GM12878 (cell line): ENCODE data around the gene ZNF3. TPM values are rescaled to one million over a fixed set of nuclear protein-coding genes. Genes with fewer than 3 reads are reported as not detected.

Source experiments
- ATAC-seq: fragments of 200-7000 bp; cut with Tn5 transposase; 3 replicates; pipeline ENCODE4 v1.9.1; 2020; ENCODE audit warnings: mild to moderate bottlenecking, moderate library complexity
- BruUV-seq: library from RNA; stranded (reverse); fragments of 400-500 nt; replicated peaks from 2 replicates; lab custom pipeline; 2021; lab: Mats Ljungman, UMichigan
- CTCF ChIA-PET: fragments of 300-600 bp; sonication (Branson Sonifier 250); formaldehyde crosslinking; extraction: SDS; loops from one replicate; lab custom pipeline; 2021; ENCODE audit warnings: inconsistent platforms; lab: Yijun Ruan, JAX
- POLR2A ChIA-PET: fragments of 350-600 bp; formaldehyde crosslinking; extraction: SDS; loops from one replicate; lab custom pipeline; 2021; ENCODE audit warnings: inconsistent platforms; lab: Charles Lee
- RAD21 ChIA-PET: fragments of 300-600 bp; sonication (Branson Sonifier 250); formaldehyde crosslinking; loops from one replicate; lab custom pipeline; 2023; ENCODE audit warnings: antibody characterized with exemption; ENCODE audit not compliant: unreplicated experiment; lab: Charles Lee
- SMC1A ChIA-PET: fragments of 300-600 bp; sonication (Branson Sonifier 250); formaldehyde crosslinking; loops from one replicate; lab custom pipeline; 2023; ENCODE audit not compliant: unreplicated experiment, uncharacterized antibody; lab: Charles Lee
- DNase-seq: peaks from one replicate; pipeline ENCODE4 v3.0.0-alpha.2; 2011; ENCODE audit warnings: low read depth, low spot score
- FAIRE-seq: peaks from 3 replicates; lab custom pipeline; 2011; peaks lifted over from hg19 to GRCh38; lab: Jason Lieb, UNC
- H2AFZ ChIP-seq: 2 replicates; pipeline ENCODE4 v1.6.0; 2011; ENCODE audit warnings: low read depth, low read length, control low read depth; ENCODE audit not compliant: control insufficient read depth
- H3K27ac ChIP-seq: 2 replicates; pipeline ENCODE4 v1.5.1; 2011; ENCODE audit warnings: control low read depth; ENCODE audit not compliant: control insufficient read depth, insufficient read depth
- H3K27me3 ChIP-seq, 2 experiments: replicated peaks in 1 of 2; 2 replicates each; pipeline versions ENCODE4 v1.6.0 to v1.6.1; 2011; ENCODE audit warnings: low read length in 1 of 2; ENCODE audit not compliant: control insufficient read depth in 2 of 2, insufficient read depth in 2 of 2
- H3K36me3 ChIP-seq, 2 experiments: 2 replicates each; pipeline ENCODE4 v1.5.1; 2011; ENCODE audit warnings: low read length in 1 of 2; ENCODE audit not compliant: control insufficient read depth in 2 of 2, insufficient read depth in 2 of 2
- H3K4me1 ChIP-seq: 2 replicates; pipeline ENCODE4 v1.6.1; 2011; ENCODE audit warnings: mild to moderate bottlenecking, low read length, moderate library complexity, mixed read lengths; ENCODE audit not compliant: control insufficient read depth, insufficient read depth
- H3K4me2 ChIP-seq: 2 replicates; pipeline ENCODE4 v1.6.0; 2011; ENCODE audit warnings: control low read depth; ENCODE audit not compliant: control insufficient read depth, insufficient read depth
- H3K4me3 ChIP-seq: fragments of 200-600 bp; sonication (generic); 2 replicates; pipeline ENCODE4 v1.5.1; 2016
- H3K79me2 ChIP-seq: 2 replicates; pipeline ENCODE4 v1.6.0; 2011; ENCODE audit warnings: low read length; ENCODE audit not compliant: control insufficient read depth, insufficient read depth
- H3K9ac ChIP-seq: 2 replicates; pipeline ENCODE4 v1.8.0; 2011; ENCODE audit warnings: low read length, control low read depth, mixed read lengths; ENCODE audit not compliant: control insufficient read depth, insufficient read depth
- H3K9me3 ChIP-seq: replicated peaks from 3 replicates; pipeline ENCODE4 v1.5.1; 2011; ENCODE audit warnings: mild to moderate bottlenecking, low read length; ENCODE audit not compliant: control insufficient read depth, insufficient read depth
- H4K20me1 ChIP-seq: 2 replicates; pipeline ENCODE4 v1.6.0; 2011; ENCODE audit not compliant: control insufficient read depth, insufficient read depth
- NFIC ChIP-seq: IDR thresholded peaks from 2 replicates; pipeline ENCODE4 v1.6.1; 2012; ENCODE audit warnings: low read depth, mild to moderate bottlenecking, inconsistent platforms, low read length, moderate library complexity
- POLR2AphosphoS5 ChIP-seq: IDR thresholded peaks from 2 replicates; pipeline ENCODE4 v1.6.1; 2011; ENCODE audit warnings: mild to moderate bottlenecking, low read length, inconsistent platforms
- RFX5 ChIP-seq: IDR thresholded peaks from 2 replicates; pipeline ENCODE4 v1.6.1; 2011; ENCODE audit warnings: low read depth, low read length, improper control_type of control experiment
- YY1 ChIP-seq: IDR thresholded peaks from 2 replicates; pipeline ENCODE4 v1.6.1; 2011; ENCODE audit warnings: low read depth, mild to moderate bottlenecking, low read length
- WGBS: methylation state at CpG from one replicate; pipeline ENCODE4 v1.1.6; 2016; ENCODE audit warnings: low lambda C conversion rate; ENCODE audit not compliant: insufficient replicate concordance, insufficient coverage; ENCODE audit errors: missing lambda C conversion rate; 5-methylcytosine and 5-hydroxymethylcytosine counted together
- in situ Hi-C: fragments of 300-500 bp; cut with MboI; formaldehyde crosslinking; loops from 9 replicates; pipeline ENCODE4 v1.14.3; 2018; ENCODE audit warnings: mixed read lengths
- intact Hi-C: fragments of 100-400 bp; cut with micrococcal nuclease; formaldehyde crosslinking; loops from one replicate; pipeline ENCODE4 v1.14.2; 2022; ENCODE audit not compliant: unreplicated experiment
- polyA plus RNA-seq, 11 experiments: library from polyadenylated mRNA; depleted of rRNA in 4 of 11; unstranded in 6 of 11; stranded (reverse) in 5 of 11; fragments of >200 nt; fragmentation: Nextera tagmentation in 4 of 11; fragmentation: Illumina TruSeq in 1 of 11; extraction: Ambion mirVana in 4 of 11; extraction: Trizol in 1 of 11; gene quantifications; 1 replicate in 1 of 11; 2 replicates in 10 of 11; pipeline versions ENCODE4 v1.2.1 to v1.2.3, GENCODE V29; 2011 to 2016; ENCODE audit warnings: inconsistent platforms in 2 of 11, missing spikeins in 2 of 11, low read depth in 1 of 11
- total RNA-seq, 4 experiments: library from RNA; depleted of rRNA in 3 of 4; stranded (reverse); fragments of >200 nt in 3 of 4; fragmentation: Illumina TruSeq in 1 of 4; extraction: Trizol in 1 of 4; gene quantifications; 2 replicates each; pipeline versions ENCODE4 v1.2.1 to v1.2.3, GENCODE V29; 2013 to 2021

Gene ZNF3
- total and polyA plus RNA-seq, 10 of the 15 experiments (the other 5 are each of a cell fraction or from before 2014, with no cell fraction given), result 17.2 to 37.4 (median 29.4) TPM

DNA sequence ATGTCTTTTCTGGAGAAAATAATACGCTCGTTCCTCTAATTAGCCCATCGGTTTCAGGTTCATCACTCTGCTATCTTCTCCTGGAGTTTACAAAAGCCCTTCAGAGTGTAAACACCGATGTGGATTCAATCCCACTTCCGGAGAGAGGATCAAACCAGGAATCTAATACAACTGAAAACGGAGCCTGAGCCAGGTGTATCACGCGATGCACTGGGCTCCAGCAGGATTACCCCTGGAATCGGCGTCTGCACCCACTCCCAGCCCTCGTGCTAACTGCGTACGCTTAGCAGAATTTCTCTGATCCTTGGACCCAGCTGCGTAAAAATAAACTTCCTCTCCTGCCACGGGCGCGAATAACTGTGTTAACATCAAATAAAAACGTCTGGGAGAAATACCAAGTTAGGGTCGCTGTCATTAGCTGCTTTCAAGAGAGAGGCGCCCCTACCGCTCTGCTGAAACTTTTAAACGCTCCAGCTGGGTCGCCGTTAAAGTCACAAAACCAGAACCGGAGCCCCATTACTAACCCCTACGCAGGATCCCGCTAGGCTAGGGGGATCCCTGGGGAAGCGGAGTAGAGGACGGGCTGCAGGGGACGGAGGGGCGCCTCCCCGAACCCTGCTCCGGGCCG is 502 bp downstream of the ZNF3 start:
- in situ Hi-C loops (no loop called here), intact Hi-C loops (loop anchor here (1.0 to 10.0 kb wide), 3 partner anchors 64 to 166 kb away; partner anchors contain the start of genes TRIM4 and ZKSCAN1)
- 6% methylated on average over 34 of the region's 34 CpGs for WGBS
- H3K9me3 ChIP-seq, result no peaks in the 10 kb centered on the region; the same call in 2 of the 3 replicates
- peak overlapping the region; percentile 88 for H3K4me3 ChIP-seq
- RAD21 ChIA-PET, result interaction anchor here (1.4 kb wide), 1 partner anchor 83 kb away, joined by 3 read pairs; no protein-coding TSS in a partner anchor
- H3K79me2 ChIP-seq, result peaks cover 41% of the 10 kb centered on the region
- DNase-seq (no peak), ATAC-seq (no peak; the same call in 2 of the 3 replicates), FAIRE-seq (no peak)
- TF ChIP-seq NFIC (peak; percentile 24; the same call in 1 of the 2 replicates), RFX5 (no peak)
- H3K4me2 ChIP-seq, result peak overlapping the region; percentile 84
- peaks cover 4% of the 10 kb centered on the region for H3K4me1 ChIP-seq
- BruUV-seq, result TSS peak; percentile 72
- SMC1A ChIA-PET, result interaction anchor here (1.0 to 1.6 kb wide), 3 partner anchors 29 to 83 kb away, joined by 3 to 5 read pairs (median 3); no protein-coding TSS in a partner anchor
- CTCF ChIA-PET, result interaction anchor here (1.2 to 1.4 kb wide), 3 partner anchors 31 to 58 kb away, joined by 3 read pairs; no protein-coding TSS in a partner anchor
- peaks cover 0 to 9% of the 10 kb centered on the region in 2 experiments for H3K36me3 ChIP-seq
- H3K27ac ChIP-seq, result peak overlapping the region; percentile 89
- POLR2A ChIA-PET, result interaction anchor here (1.0 kb wide), 2 partner anchors 11 to 20 kb away, joined by 3 read pairs; partner anchors contain the start of genes AP4M1 and MCM7
- peak overlapping the region; percentile 94 for H3K9ac ChIP-seq
- H4K20me1 ChIP-seq, result no peaks in the 10 kb centered on the region
- H2AFZ ChIP-seq, result peak overlapping the region; percentile 85
- H3K27me3 ChIP-seq, result no peaks in the 10 kb centered on the region

DNA sequence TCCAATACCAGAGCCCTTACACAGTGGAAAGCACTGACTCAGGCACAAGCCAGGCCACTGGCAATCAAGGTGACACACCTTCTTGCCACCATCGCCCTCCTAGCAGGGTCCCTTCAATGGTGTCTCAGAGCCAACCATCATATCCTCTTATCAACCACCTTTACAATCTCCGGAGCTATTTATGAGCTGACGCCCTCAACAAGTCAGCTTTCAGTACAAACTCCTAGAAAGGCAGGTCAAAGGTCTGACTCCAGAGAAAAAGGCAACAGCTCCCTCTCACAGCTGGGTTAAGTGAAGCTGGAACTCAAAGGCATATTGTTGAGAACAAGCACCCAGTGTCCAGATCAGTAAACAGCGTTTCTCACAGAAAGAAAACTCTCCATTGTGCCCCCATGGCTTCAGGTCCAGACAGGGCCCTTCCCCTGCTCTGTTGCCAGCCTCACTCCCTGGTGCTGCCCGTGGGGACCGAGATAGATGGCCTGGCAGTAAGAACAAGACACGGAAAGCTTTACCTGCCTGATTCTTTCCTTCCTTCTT is 2.4 kb downstream of the ZNF3 start:
- POLR2A ChIA-PET, result interaction anchor here (1.0 to 1.3 kb wide), 2 partner anchors 7 to 24 kb away, joined by 3 read pairs; no protein-coding TSS in a partner anchor

More for the DNA sequence above, 2.4 kb downstream of the ZNF3 start:
- FAIRE-seq (no peak), ATAC-seq (no peak), DNase-seq (no peak)
- peaks cover 8 to 24% of the 10 kb centered on the region in 2 experiments for H3K36me3 ChIP-seq
- no peaks in the 10 kb centered on the region for H3K27me3 ChIP-seq
- WGBS, result 93% methylated on average over 7 of the region's 7 CpGs
- H3K9me3 ChIP-seq, result no peaks in the 10 kb centered on the region; the same call in 2 of the 3 replicates
- H3K27ac ChIP-seq, result no peak overlapping the region
- BruUV-seq, result no TSS peak
- in situ Hi-C loops, result no loop called here
- H3K4me2 ChIP-seq, result no peak overlapping the region
- RAD21 ChIA-PET, result no interaction called here
- H3K4me1 ChIP-seq, result peaks cover 4% of the 10 kb centered on the region
- SMC1A ChIA-PET, result no interaction called here
- TF ChIP-seq YY1, result no peak
- TF ChIP-seq POLR2AphosphoS5, result 0 out of 2 replicates have a peak, but pooled peaks have one; percentile 32
- H3K79me2 ChIP-seq, result peaks cover 41% of the 10 kb centered on the region
- H3K4me3 ChIP-seq, result no peak overlapping the region
- CTCF ChIA-PET, result interaction anchor here (1.1 to 1.5 kb wide), 3 partner anchors 20 to 101 kb away, joined by 3 read pairs; no protein-coding TSS in a partner anchor
- intact Hi-C loops, result no loop called here
- no peaks in the 10 kb centered on the region for H4K20me1 ChIP-seq
- no peak overlapping the region for H3K9ac ChIP-seq
- no peak overlapping the region for H2AFZ ChIP-seq
